PC-3 (cell line): ENCODE data around the gene EPHA10. TPM values are rescaled to one million over a fixed set of nuclear protein-coding genes. Genes with fewer than 3 reads are reported as not detected.

Source experiments
- ATAC-seq: fragments of 200-7000 bp; cut with Tn5 transposase; 2 replicates; pipeline ENCODE4 v1.9.1; 2020; ENCODE audit warnings: mild to moderate bottlenecking, moderate library complexity
- BruUV-seq: library from RNA; stranded (reverse); fragments of 400-500 nt; replicated peaks from 2 replicates; lab custom pipeline; 2021; lab: Mats Ljungman, UMichigan
- CTCF ChIA-PET: fragments of 300-600 bp; sonication (Branson Sonifier 250); formaldehyde crosslinking; loops from one replicate; lab custom pipeline; 2022; ENCODE audit warnings: antibody characterized with exemption; lab: Charles Lee
- POLR2A ChIA-PET: fragments of 300-600 bp; sonication (Branson Sonifier 250); formaldehyde crosslinking; loops from one replicate; lab custom pipeline; 2022; ENCODE audit warnings: antibody characterized with exemption; ENCODE audit not compliant: unreplicated experiment; lab: Charles Lee
- DNase-seq: peaks from one replicate; pipeline ENCODE4 v3.0.0-alpha.2; 2015
- H2AFZ ChIP-seq: fragments of 300-600 bp; sonication (generic); 2 replicates; pipeline ENCODE4 v1.6.0; 2016; ENCODE audit warnings: antibody characterized with exemption, low read length
- H3F3A ChIP-seq: fragments of 300-600 bp; sonication (generic); one replicate; pipeline ENCODE4 v1.6.0; 2017; ENCODE audit warnings: antibody characterized with exemption, low read length, control low read depth, mild to moderate bottlenecking; ENCODE audit not compliant: unreplicated experiment
- H3K27ac ChIP-seq: fragments of 300-600 bp; sonication (generic); 2 replicates; pipeline ENCODE4 v1.5.1; 2016; ENCODE audit warnings: mild to moderate bottlenecking, low read length
- H3K27me3 ChIP-seq: fragments of 300-600 bp; sonication (generic); 2 replicates; pipeline ENCODE4 v1.6.1; 2016; ENCODE audit warnings: low read length, mixed read lengths
- H3K36me3 ChIP-seq: fragments of 300-600 bp; sonication (generic); 2 replicates; pipeline ENCODE4 v1.6.1; 2016; ENCODE audit warnings: low read depth, mixed run types, low read length, mixed read lengths
- H3K4me1 ChIP-seq: fragments of 300-600 bp; sonication (generic); 2 replicates; pipeline ENCODE4 v1.5.1; 2016; ENCODE audit warnings: low read length; ENCODE audit not compliant: insufficient read depth
- H3K4me2 ChIP-seq: fragments of 300-600 bp; sonication (generic); 2 replicates; pipeline ENCODE4 v1.6.0; 2016; ENCODE audit warnings: low read length
- H3K4me3 ChIP-seq: fragments of 300-600 bp; sonication (generic); 2 replicates; pipeline ENCODE4 v1.5.1; 2016; ENCODE audit warnings: mild to moderate bottlenecking, low read length, mixed read lengths
- H3K79me2 ChIP-seq: fragments of 300-600 bp; sonication (generic); 2 replicates; pipeline ENCODE4 v1.6.1; 2017; ENCODE audit warnings: low read length, mixed read lengths
- H3K9ac ChIP-seq: fragments of 300-600 bp; sonication (generic); 2 replicates; pipeline ENCODE4 v1.6.0; 2016; ENCODE audit warnings: mild to moderate bottlenecking, low read length
- H3K9me2 ChIP-seq: fragments of 300-600 bp; sonication (generic); replicated peaks from 2 replicates; pipeline ENCODE4 v1.6.1; 2016; ENCODE audit warnings: mixed run types, low read length, mixed read lengths
- H3K9me3 ChIP-seq: fragments of 300-600 bp; sonication (generic); 2 replicates; pipeline ENCODE4 v1.6.1; 2016; ENCODE audit warnings: low read length, mixed read lengths
- H4K20me1 ChIP-seq: fragments of 300-600 bp; sonication (generic); 2 replicates; pipeline ENCODE4 v1.6.1; 2016; ENCODE audit warnings: low read length, mixed read lengths
- EZH2 ChIP-seq: fragments of 300-600 bp; sonication (generic); IDR thresholded peaks from one replicate; pipeline ENCODE4 v1.6.1; 2017; ENCODE audit warnings: antibody characterized with exemption, mild to moderate bottlenecking, low read length; ENCODE audit not compliant: unreplicated experiment
- EZH2phosphoT487 ChIP-seq: fragments of 300-600 bp; sonication (generic); IDR thresholded peaks from 2 replicates; pipeline ENCODE4 v1.6.1; 2018; ENCODE audit warnings: mild to moderate bottlenecking, antibody characterized with exemption, low read length, borderline replicate concordance
- intact Hi-C: fragments of 100-400 bp; cut with micrococcal nuclease; formaldehyde crosslinking; loops from 2 replicates; pipeline ENCODE4 v1.9.0; 2023
- total RNA-seq: library from RNA; depleted of rRNA; stranded (reverse); fragments of >200 nt; gene quantifications from 2 replicates; pipeline ENCODE4 v1.2.3, GENCODE V29; 2014
- TF ChIP-seq, protein P1 (sequence below): fragments of 300-600 bp; sonication (generic); conservative IDR thresholded peaks from 2 replicates; pipeline ENCODE4 v1.5.1; 2017; ENCODE audit warnings: antibody characterized with exemption, low read depth, mild to moderate bottlenecking, low read length

Gene EPHA10
- total RNA-seq, 1 experiment from 2014 or later: 3.5 TPM

GRCh38 chr1:37759451-37759850, 5.5 kb downstream of the EPHA10 start:
- H3K9me3 ChIP-seq: no peaks in the 10 kb centered on the region
- no peak overlapping the region for H3K4me3 ChIP-seq
- H3K4me2 ChIP-seq: no peak overlapping the region
- ATAC-seq: no peak
- ChIA-PET POLR2A (no interaction called here), CTCF (no interaction called here)
- no peaks in the 10 kb centered on the region for H4K20me1 ChIP-seq
- no peak overlapping the region for H2AFZ ChIP-seq
- TF ChIP-seq EZH2phosphoT487 (no peak), EZH2 (no peak)
- TF ChIP-seq, protein P1, sequence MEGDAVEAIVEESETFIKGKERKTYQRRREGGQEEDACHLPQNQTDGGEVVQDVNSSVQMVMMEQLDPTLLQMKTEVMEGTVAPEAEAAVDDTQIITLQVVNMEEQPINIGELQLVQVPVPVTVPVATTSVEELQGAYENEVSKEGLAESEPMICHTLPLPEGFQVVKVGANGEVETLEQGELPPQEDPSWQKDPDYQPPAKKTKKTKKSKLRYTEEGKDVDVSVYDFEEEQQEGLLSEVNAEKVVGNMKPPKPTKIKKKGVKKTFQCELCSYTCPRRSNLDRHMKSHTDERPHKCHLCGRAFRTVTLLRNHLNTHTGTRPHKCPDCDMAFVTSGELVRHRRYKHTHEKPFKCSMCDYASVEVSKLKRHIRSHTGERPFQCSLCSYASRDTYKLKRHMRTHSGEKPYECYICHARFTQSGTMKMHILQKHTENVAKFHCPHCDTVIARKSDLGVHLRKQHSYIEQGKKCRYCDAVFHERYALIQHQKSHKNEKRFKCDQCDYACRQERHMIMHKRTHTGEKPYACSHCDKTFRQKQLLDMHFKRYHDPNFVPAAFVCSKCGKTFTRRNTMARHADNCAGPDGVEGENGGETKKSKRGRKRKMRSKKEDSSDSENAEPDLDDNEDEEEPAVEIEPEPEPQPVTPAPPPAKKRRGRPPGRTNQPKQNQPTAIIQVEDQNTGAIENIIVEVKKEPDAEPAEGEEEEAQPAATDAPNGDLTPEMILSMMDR: no peak
- H3F3A ChIP-seq: no peaks in the 10 kb centered on the region
- no peak for DNase-seq
- no peak overlapping the region for H3K9ac ChIP-seq
- intact Hi-C loops: no loop called here
- H3K36me3 ChIP-seq: no peaks in the 10 kb centered on the region
- H3K27me3 ChIP-seq: peaks cover 8% of the 10 kb centered on the region; the same call in 1 of the 2 replicates
- H3K79me2 ChIP-seq: no peaks in the 10 kb centered on the region
- H3K9me2 ChIP-seq: no peaks in the 10 kb centered on the region
- H3K27ac ChIP-seq: no peak overlapping the region
- no TSS peak for BruUV-seq
- H3K4me1 ChIP-seq: peaks cover 5% of the 10 kb centered on the region; the same call in 1 of the 2 replicates

DNA sequence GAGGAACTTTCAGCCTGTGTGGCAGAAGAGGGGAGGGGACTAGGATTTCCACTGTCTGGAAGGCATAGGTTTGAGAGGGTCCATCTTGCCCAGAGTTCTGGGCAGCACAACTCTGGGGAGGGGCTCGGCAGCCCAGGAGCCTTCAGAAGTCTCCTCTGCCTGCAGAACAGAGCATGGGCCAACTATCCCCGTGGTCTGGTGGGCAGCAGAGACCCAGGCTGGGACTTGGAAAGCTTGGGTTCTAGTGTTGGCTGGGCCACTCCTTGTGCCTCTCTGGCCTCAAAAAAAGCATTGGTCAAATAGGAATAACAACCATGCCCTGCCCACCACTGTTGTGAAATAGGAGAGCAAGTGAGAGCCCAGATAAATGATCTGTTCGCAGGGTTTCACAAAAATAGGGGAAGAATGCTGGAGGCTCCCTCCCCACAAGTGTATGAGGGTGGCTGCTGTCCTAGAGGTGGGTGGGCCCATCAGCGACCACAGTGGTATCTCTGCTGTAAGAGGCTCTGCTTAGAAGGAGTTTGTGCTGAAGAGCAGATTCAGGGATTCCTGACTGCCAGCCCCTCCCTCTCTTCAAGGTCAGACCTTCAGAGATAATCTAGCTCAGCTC, 8.9 kb downstream of the EPHA10 start:
- ChIA-PET CTCF (no interaction called here), POLR2A (no interaction called here)
- Histone ChIP-seq H3K4me2 (no peak overlapping the region), H3K27me3 (no peaks in the 10 kb centered on the region), H3F3A (no peaks in the 10 kb centered on the region), H3K9me2 (no peaks in the 10 kb centered on the region), H3K79me2 (no peaks in the 10 kb centered on the region), H3K4me3 (no peak overlapping the region), H3K9me3 (no peaks in the 10 kb centered on the region), H3K36me3 (no peaks in the 10 kb centered on the region), H2AFZ (no peak overlapping the region), H4K20me1 (no peaks in the 10 kb centered on the region), H3K9ac (no peak overlapping the region), H3K4me1 (peaks cover 5% of the 10 kb centered on the region; the same call in 1 of the 2 replicates), H3K27ac (no peak overlapping the region)
- DNase-seq: no peak
- intact Hi-C loops: no loop called here
- TF ChIP-seq EZH2phosphoT487: no peak
- ATAC-seq: no peak
- no TSS peak for BruUV-seq

- Histone ChIP-seq H3K4me1 (peaks cover 5% of the 10 kb centered on the region; the same call in 1 of the 2 replicates), H3K9me3 (no peaks in the 10 kb centered on the region), H3K4me3 (no peak overlapping the region), H3K36me3 (no peaks in the 10 kb centered on the region), H3K79me2 (no peaks in the 10 kb centered on the region), H4K20me1 (no peaks in the 10 kb centered on the region), H3K27me3 (no peaks in the 10 kb centered on the region), H3F3A (no peaks in the 10 kb centered on the region), H3K9ac (no peak overlapping the region), H3K4me2 (no peak overlapping the region), H3K9me2 (no peaks in the 10 kb centered on the region), H3K27ac (no peak overlapping the region), H2AFZ (no peak overlapping the region)
- ATAC-seq (peak; percentile 21; the same call in 1 of the 2 replicates), DNase-seq (peak; percentile 61)
- POLR2A ChIA-PET: no interaction called here
- TF ChIP-seq, protein P1: no peak
- TF ChIP-seq EZH2phosphoT487 (no peak), EZH2 (no peak)
- CTCF ChIA-PET: no interaction called here
- no TSS peak for BruUV-seq
- intact Hi-C loops: no loop called here
Measured at GRCh38 chr1:37755290-37755689, 9.6 kb downstream of the EPHA10 start.
